Kidney epithelial cell (primary cell): ENCODE measurements around the gene NELL1. TPM values are rescaled to one million over a fixed set of nuclear protein-coding genes. Genes with fewer than 3 reads are reported as not detected.

Source experiments
- DNase-seq: peaks from one replicate; pipeline ENCODE4 v3.0.0-alpha.2; 2010; ENCODE audit warnings: low read depth
- H3K27me3 ChIP-seq: 2 replicates; pipeline ENCODE4 v1.6.0; 2011; ENCODE audit warnings: low read length; ENCODE audit not compliant: control insufficient read depth, insufficient read depth
- H3K36me3 ChIP-seq: 2 replicates; pipeline ENCODE4 v1.5.1; 2011; ENCODE audit warnings: low read length; ENCODE audit not compliant: control insufficient read depth, insufficient read depth
- H3K4me3 ChIP-seq: 2 replicates; pipeline ENCODE4 v1.5.1; 2011; ENCODE audit warnings: low read depth, mild to moderate bottlenecking, control low read depth, low read length
- CTCF ChIP-seq: IDR thresholded peaks from 2 replicates; pipeline ENCODE4 v1.5.1; 2011; ENCODE audit warnings: mild to moderate bottlenecking, moderate library complexity, low read length, control low read depth, inconsistent platforms; ENCODE audit not compliant: insufficient read depth, poor library complexity, severe bottlenecking
- total RNA-seq: library from RNA; depleted of rRNA; stranded (reverse); fragments of >200 nt; gene quantifications from 2 replicates; pipeline ENCODE4 v1.2.3, GENCODE V29; 2015

The NELL1 gene
- total RNA-seq, 1 donor from 2014 or later, result 0.17 TPM

- no peak for TF ChIP-seq CTCF
- Histone ChIP-seq H3K4me3 (no peak overlapping the region), H3K36me3 (no peaks in the 10 kb centered on the region), H3K27me3 (no peaks in the 10 kb centered on the region)
- no peak for DNase-seq
Measured at GRCh38 chr11:20821046-20821445, 151.7 kb downstream of the NELL1 start.

- H3K27me3 ChIP-seq, result no peaks in the 10 kb centered on the region
- DNase-seq, result no peak
- H3K4me3 ChIP-seq, result no peak overlapping the region
- H3K36me3 ChIP-seq, result no peaks in the 10 kb centered on the region
- TF ChIP-seq CTCF, result no peak
Measured at GRCh38 chr11:20821470-20821869, 152.1 kb downstream of the NELL1 start.

GRCh38 chr11:20824773-20825172, 155.4 kb downstream of the NELL1 start:
- no peak for TF ChIP-seq CTCF
- H3K4me3 ChIP-seq, result no peak overlapping the region
- no peaks in the 10 kb centered on the region for H3K27me3 ChIP-seq

GRCh38 chr11:20835561-20835960, 166.2 kb downstream of the NELL1 start:
- no peak for TF ChIP-seq CTCF
- DNase-seq, result no peak
- Histone ChIP-seq H3K4me3 (no peak overlapping the region), H3K27me3 (no peaks in the 10 kb centered on the region), H3K36me3 (no peaks in the 10 kb centered on the region)

More at GRCh38 chr11:20824773-20825172, 155.4 kb downstream of the NELL1 start:
- DNase-seq, result no peak
- no peaks in the 10 kb centered on the region for H3K36me3 ChIP-seq

GRCh38 chr11:20839231-20839630, 169.8 kb downstream of the NELL1 start:
- no peak for DNase-seq
- H3K4me3 ChIP-seq, result no peak overlapping the region
- H3K36me3 ChIP-seq, result no peaks in the 10 kb centered on the region
- TF ChIP-seq CTCF, result no peak
- no peaks in the 10 kb centered on the region for H3K27me3 ChIP-seq

- TF ChIP-seq CTCF, result no peak
- Histone ChIP-seq H3K4me3 (no peak overlapping the region), H3K27me3 (no peaks in the 10 kb centered on the region), H3K36me3 (no peaks in the 10 kb centered on the region)
- DNase-seq, result no peak
Measured at GRCh38 chr11:20840341-20840740, 171.0 kb downstream of the NELL1 start.
